ENCODE results near the gene NKG7. TPM values are rescaled to one million over a fixed set of nuclear protein-coding genes. Genes with fewer than 3 reads are reported as not detected.
A peak's percentile ranks its signal among the peaks of the same experiment; 100 is the strongest.

NKG7 gene
- total and polyA plus RNA-seq, 2 of the 13 experiments (the other 11 are each of a cell fraction or from before 2014, with no cell fraction given) = 0.40 TPM; not detected in 1

DNA sequence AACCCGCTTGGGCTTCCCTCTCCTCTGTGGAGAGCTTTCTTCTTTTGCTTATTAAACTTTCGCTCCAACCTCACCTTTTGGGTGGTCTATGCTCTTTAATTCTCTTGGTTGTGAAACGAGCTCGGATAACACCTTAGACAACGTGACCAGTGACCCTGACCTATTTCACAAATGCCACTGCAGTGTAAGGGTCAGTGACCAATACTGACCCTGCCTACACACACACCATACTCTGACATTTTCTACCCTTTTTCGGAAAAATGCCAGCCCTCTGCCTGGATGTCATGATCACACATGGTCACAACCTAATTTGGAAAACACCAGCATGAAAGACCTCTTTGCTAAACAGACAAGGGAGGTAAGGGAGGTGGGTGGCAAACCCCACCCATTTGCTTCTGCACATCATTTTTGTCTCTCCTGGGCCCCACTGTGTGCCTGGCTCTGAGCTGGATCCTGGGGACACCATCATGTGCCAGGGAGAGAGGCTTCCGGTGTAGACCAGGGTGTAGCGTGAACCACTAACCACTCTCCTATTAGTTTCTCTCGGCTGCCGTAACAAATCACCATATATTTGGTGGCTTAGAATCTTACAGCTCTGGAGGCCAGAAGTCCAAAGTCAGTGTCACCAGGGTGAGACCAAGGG lies 16.2 kb downstream of the NKG7 start (continued):
- TF ChIP-seq, protein P1, sequence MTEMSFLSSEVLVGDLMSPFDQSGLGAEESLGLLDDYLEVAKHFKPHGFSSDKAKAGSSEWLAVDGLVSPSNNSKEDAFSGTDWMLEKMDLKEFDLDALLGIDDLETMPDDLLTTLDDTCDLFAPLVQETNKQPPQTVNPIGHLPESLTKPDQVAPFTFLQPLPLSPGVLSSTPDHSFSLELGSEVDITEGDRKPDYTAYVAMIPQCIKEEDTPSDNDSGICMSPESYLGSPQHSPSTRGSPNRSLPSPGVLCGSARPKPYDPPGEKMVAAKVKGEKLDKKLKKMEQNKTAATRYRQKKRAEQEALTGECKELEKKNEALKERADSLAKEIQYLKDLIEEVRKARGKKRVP (CRISPR knock-in tag; IDR thresholded peaks at IDR 0.05) = no peak
- TF ChIP-seq MYPOP (CRISPR knock-in tag; IDR thresholded peaks at IDR 0.05) (0 out of 2 replicates have a peak, but pooled peaks have one; percentile 22), RBAK (CRISPR knock-in tag; IDR thresholded peaks at IDR 0.05) (no peak), ZBTB7B (CRISPR knock-in tag; IDR thresholded peaks at IDR 0.05) (peak; percentile 96), ZFP36 (IDR thresholded peaks at IDR 0.05; ENCODE audit: borderline replicate concordance, low read depth, low read length, partially characterized antibody) (no peak), ZNF530 (CRISPR knock-in tag; IDR thresholded peaks at IDR 0.05; ENCODE audit: low read depth) (no peak), ZNF331 (CRISPR knock-in tag; IDR thresholded peaks at IDR 0.05) (peak; percentile 56), ZNF260 (CRISPR knock-in tag; IDR thresholded peaks at IDR 0.05; ENCODE audit: borderline replicate concordance, low read depth) (no peak), ZKSCAN8 (CRISPR knock-in tag; IDR thresholded peaks at IDR 0.05; ENCODE audit: borderline replicate concordance) (peak; percentile 70; the same call in 1 of the 2 replicates), ZSCAN30 (CRISPR knock-in tag; IDR thresholded peaks at IDR 0.05) (no peak), CENPT (CRISPR knock-in tag; IDR thresholded peaks at IDR 0.05; ENCODE audit: low read depth) (no peak), PCBP1 (IDR thresholded peaks at IDR 0.05; ENCODE audit: borderline replicate concordance, low read depth, low read length) (no peak), ZFP41 (CRISPR knock-in tag; IDR thresholded peaks at IDR 0.05; ENCODE audit: borderline replicate concordance) (no peak), MXD4 (CRISPR knock-in tag; IDR thresholded peaks at IDR 0.05) (no peak), ZNF101 (CRISPR knock-in tag; IDR thresholded peaks at IDR 0.05; ENCODE audit: borderline replicate concordance, low read depth) (no peak; the same call in 1 of the 2 replicates), ZNF335 (CRISPR knock-in tag; IDR thresholded peaks at IDR 0.05) (no peak), PHF5A (CRISPR knock-in tag; IDR thresholded peaks at IDR 0.05; ENCODE audit: low read depth, unreplicated experiment) (no peak), ZNF430 (CRISPR knock-in tag; IDR thresholded peaks at IDR 0.05) (peak; percentile 70), HOXA7 (CRISPR knock-in tag; IDR thresholded peaks at IDR 0.05) (no peak), NFRKB (IDR thresholded peaks at IDR 0.05) (no peak), ZNF720 (CRISPR knock-in tag; IDR thresholded peaks at IDR 0.05) (no peak), ETV6 (CRISPR knock-in tag; conservative IDR thresholded peaks at IDR 0.05) (no peak), SIX4 (CRISPR knock-in tag; IDR thresholded peaks at IDR 0.05) (peak; percentile 92), FLYWCH1 (CRISPR knock-in tag; IDR thresholded peaks at IDR 0.05) (no peak), HDAC6 (IDR thresholded peaks at IDR 0.05; ENCODE audit: low read depth, low read length) (no peak), RORA (CRISPR knock-in tag; IDR thresholded peaks at IDR 0.05) (no peak), TCF7L2 (IDR thresholded peaks at IDR 0.05; ENCODE audit: low read depth, low read length) (no peak), MAFF (IDR thresholded peaks at IDR 0.05; ENCODE audit: low read depth, low read length) (no peak), ATRX (CRISPR knock-in tag; IDR thresholded peaks at IDR 0.05; ENCODE audit: borderline replicate concordance) (no peak), ZNF83 (CRISPR knock-in tag; IDR thresholded peaks at IDR 0.05; ENCODE audit: borderline replicate concordance) (no peak)
- TF ChIP-seq, protein P2, sequence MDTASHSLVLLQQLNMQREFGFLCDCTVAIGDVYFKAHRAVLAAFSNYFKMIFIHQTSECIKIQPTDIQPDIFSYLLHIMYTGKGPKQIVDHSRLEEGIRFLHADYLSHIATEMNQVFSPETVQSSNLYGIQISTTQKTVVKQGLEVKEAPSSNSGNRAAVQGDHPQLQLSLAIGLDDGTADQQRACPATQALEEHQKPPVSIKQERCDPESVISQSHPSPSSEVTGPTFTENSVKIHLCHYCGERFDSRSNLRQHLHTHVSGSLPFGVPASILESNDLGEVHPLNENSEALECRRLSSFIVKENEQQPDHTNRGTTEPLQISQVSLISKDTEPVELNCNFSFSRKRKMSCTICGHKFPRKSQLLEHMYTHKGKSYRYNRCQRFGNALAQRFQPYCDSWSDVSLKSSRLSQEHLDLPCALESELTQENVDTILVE (CRISPR knock-in tag; IDR thresholded peaks at IDR 0.05) = 0 out of 2 replicates have a peak, but pooled peaks have one; percentile 75

Data from HepG2 (cell line).